SK-N-SH treated with all-trans-retinoic acid at 6 μM for 48 hours (cell line): Measurements from ENCODE around the gene NR2C2AP.
A peak's percentile ranks its signal among the peaks of the same experiment; 100 is the strongest.

Experiments used
- ATAC-seq: fragments of 200-7000 bp; cut with Tn5 transposase; 3 replicates; pipeline ENCODE4 v1.9.1; 2020; ENCODE audit warnings: mild to moderate bottlenecking, moderate library complexity
- ARNTL ChIP-seq: fragments of 450-650 bp; formaldehyde crosslinking; IDR thresholded peaks from 2 replicates; pipeline ENCODE4 v1.5.0; 2020; ENCODE audit warnings: low read depth, mild to moderate bottlenecking, moderate library complexity, borderline replicate concordance
- BACH2 ChIP-seq: fragments of 250-450 bp; sonication (Bioruptor Pico); IDR thresholded peaks from 2 replicates; pipeline ENCODE4 v1.9.0; 2021; ENCODE audit warnings: mild to moderate bottlenecking, borderline replicate concordance
- CREB5 ChIP-seq: fragments of 250-450 bp; sonication (Bioruptor Pico); IDR thresholded peaks from 2 replicates; pipeline ENCODE4 v1.5.1; 2020; ENCODE audit warnings: low read depth, mild to moderate bottlenecking, moderate library complexity
- CSDC2 ChIP-seq: fragments of 250-450 bp; sonication (Bioruptor Pico); IDR thresholded peaks from 2 replicates; pipeline ENCODE4 v1.5.0; 2020; ENCODE audit warnings: mild to moderate bottlenecking, moderate library complexity
- CSRNP3 ChIP-seq: fragments of 250-450 bp; sonication (Bioruptor Pico); IDR thresholded peaks from 2 replicates; pipeline ENCODE4 v1.5.1; 2021; ENCODE audit warnings: mild to moderate bottlenecking, moderate library complexity
- ESRRG ChIP-seq: fragments of 250-450 bp; sonication (Bioruptor Pico); IDR thresholded peaks from 2 replicates; pipeline ENCODE4 v1.6.1; 2021; ENCODE audit warnings: mild to moderate bottlenecking
- GLIS3 ChIP-seq: fragments of 250-450 bp; sonication (Bioruptor Pico); IDR thresholded peaks from 2 replicates; pipeline ENCODE4 v1.5.0; 2020; ENCODE audit warnings: mild to moderate bottlenecking, moderate library complexity
- ISL1 ChIP-seq: fragments of 250-450 bp; sonication (Bioruptor Pico); IDR thresholded peaks from 2 replicates; pipeline ENCODE4 v2.1.2; 2022; ENCODE audit warnings: mild to moderate bottlenecking, moderate library complexity
- OSR1 ChIP-seq: fragments of 250-450 bp; sonication (Bioruptor Pico); IDR thresholded peaks from 2 replicates; pipeline ENCODE4 v1.8.0; 2022; ENCODE audit warnings: moderate library complexity, mild to moderate bottlenecking, inconsistent platforms
- PATZ1 ChIP-seq: fragments of 250-450 bp; sonication (Bioruptor Pico); IDR thresholded peaks from 2 replicates; pipeline ENCODE4 v1.8.0; 2020; ENCODE audit warnings: mild to moderate bottlenecking, moderate library complexity, borderline replicate concordance
- POU6F1 ChIP-seq: fragments of 250-450 bp; sonication (Bioruptor Pico); IDR thresholded peaks from 2 replicates; pipeline ENCODE4 v1.8.0; 2021; ENCODE audit warnings: low read depth, mild to moderate bottlenecking, moderate library complexity, borderline replicate concordance
- PPARA ChIP-seq: fragments of 250-450 bp; sonication (Bioruptor Pico); IDR thresholded peaks from 2 replicates; pipeline ENCODE4 v1.5.0; 2020; ENCODE audit warnings: mild to moderate bottlenecking, borderline replicate concordance
- RARB ChIP-seq: fragments of 250-450 bp; sonication (Bioruptor Pico); IDR thresholded peaks from 2 replicates; pipeline ENCODE4 v1.8.0; 2021; ENCODE audit warnings: mild to moderate bottlenecking, moderate library complexity
- SNAI2 ChIP-seq: fragments of 250-450 bp; sonication (Bioruptor Pico); IDR thresholded peaks from 2 replicates; pipeline ENCODE4 v1.5.0; 2020; ENCODE audit warnings: mild to moderate bottlenecking, moderate library complexity
- TCF4 ChIP-seq: fragments of 250-450 bp; sonication (Bioruptor Pico); IDR thresholded peaks from 2 replicates; pipeline ENCODE4 v1.8.0; 2021; ENCODE audit warnings: mild to moderate bottlenecking, moderate library complexity, borderline replicate concordance
- TOX ChIP-seq: fragments of 250-450 bp; sonication (Bioruptor Pico); IDR thresholded peaks from 2 replicates; pipeline ENCODE4 v1.8.0; 2021; ENCODE audit warnings: mild to moderate bottlenecking, moderate library complexity, borderline replicate concordance
- ZNF70 ChIP-seq: fragments of 450-650 bp; formaldehyde crosslinking; IDR thresholded peaks from 2 replicates; pipeline ENCODE4 v1.5.0; 2020; ENCODE audit warnings: mild to moderate bottlenecking, moderate library complexity
- ZNF8 ChIP-seq: fragments of 450-650 bp; formaldehyde crosslinking; IDR thresholded peaks from 2 replicates; pipeline ENCODE4 v1.5.0; 2020; ENCODE audit warnings: mild to moderate bottlenecking, moderate library complexity

The NR2C2AP gene

GRCh38 chr19:19211499-19212420 lies 8.5 kb upstream of the NR2C2AP start, which contains the start of gene NCAN:
NCAN (plus strand) TSS chr19:19211958; CDS start chr19:19216954, 4,996 bp downstream.
- no peak for TF ChIP-seq POU6F1 (CRISPR knock-in tag)
- TF ChIP-seq GLIS3 (CRISPR knock-in tag), result no peak
- no peak for TF ChIP-seq ZNF70
- TF ChIP-seq TCF4 (CRISPR knock-in tag), result no peak
- no peak for TF ChIP-seq ZNF8
- no peak for TF ChIP-seq PATZ1
- peak; percentile 41 for ATAC-seq

GRCh38 chr19:19209372-19209771 lies 6.2 kb upstream of the NR2C2AP start:
- no peak for TF ChIP-seq ISL1 (CRISPR knock-in tag)
- no peak for TF ChIP-seq ARNTL (CRISPR knock-in tag)
- no peak for TF ChIP-seq TOX (CRISPR knock-in tag)
- TF ChIP-seq RARB, result no peak
- no peak for TF ChIP-seq ZNF70
- no peak for TF ChIP-seq CSRNP3
- no peak for TF ChIP-seq PATZ1
- TF ChIP-seq TCF4 (CRISPR knock-in tag), result no peak
- no peak for TF ChIP-seq SNAI2 (CRISPR knock-in tag)
- TF ChIP-seq PPARA, result no peak
- no peak for TF ChIP-seq BACH2 (CRISPR knock-in tag)
- no peak for TF ChIP-seq CSDC2 (CRISPR knock-in tag)
- TF ChIP-seq ESRRG (CRISPR knock-in tag), result no peak
- TF ChIP-seq CREB5 (CRISPR knock-in tag), result no peak
- no peak for TF ChIP-seq OSR1
- TF ChIP-seq POU6F1 (CRISPR knock-in tag), result no peak
- no peak for TF ChIP-seq ZNF8
- no peak for ATAC-seq
